Measurements from ENCODE around the gene CRYBG3. TPM values are rescaled to one million over a fixed set of nuclear protein-coding genes. Genes with fewer than 3 reads are reported as not detected.
A peak's percentile ranks its signal among the peaks of the same experiment; 100 is the strongest.

The CRYBG3 gene
- total RNA-seq, result 1 to 10 TPM; 1.6 to 1.8 TPM

DNA sequence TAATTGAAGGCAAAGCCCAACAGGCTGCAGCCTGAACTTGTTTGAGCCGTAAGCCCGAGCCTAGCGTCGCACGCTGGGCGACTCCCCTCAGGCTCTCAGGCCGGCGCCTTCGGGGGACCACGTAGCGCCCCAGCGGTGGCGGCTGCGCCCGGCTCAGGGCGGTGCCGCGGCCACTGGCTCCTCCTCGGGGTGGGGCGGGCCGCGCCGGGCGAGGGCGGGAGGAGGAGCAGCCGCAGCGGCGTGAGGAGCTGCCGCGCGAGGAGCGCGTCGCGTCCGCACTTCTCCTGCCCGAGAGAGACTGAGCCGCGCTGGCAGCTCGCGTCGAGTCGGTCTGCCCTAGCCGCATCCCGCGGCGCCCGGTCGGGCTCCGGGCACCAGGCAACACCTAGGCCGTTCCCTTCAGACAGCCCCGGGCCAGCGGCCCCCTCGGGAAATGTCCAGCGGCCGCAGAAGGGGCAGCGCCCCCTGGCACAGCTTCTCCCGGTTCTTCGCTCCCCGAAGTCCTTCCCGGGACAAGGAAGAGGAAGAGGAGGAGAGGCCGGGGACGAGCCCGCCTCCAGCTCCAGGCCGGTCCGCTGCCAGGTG lies at the start of gene CRYBG3:
TSS of gene CRYBG3 (plus strand) at position 238 of the 585 bp plus-strand sequence. CDS start at position 434, 196 bp downstream.
- POLR2A ChIA-PET, result interaction anchor here (0.6 to 1.4 kb wide), 5 partner anchors 9 to 198 kb away, joined by 3 to 5 read pairs (median 3); partner anchors contain the start of gene ARL6
- CTCF ChIA-PET, result interaction anchor here (0.9 to 4.3 kb wide), 13 partner anchors 9 to 217 kb away, joined by 3 to 48 read pairs (median 3); no protein-coding TSS in a partner anchor
- Mint-ChIP-seq H3K27ac (peak within 1 kb of the TSS; percentile 79), H3K9me3 (ENCODE audit: insufficient read depth) (no peaks in the 10 kb centered on the region), H3K4me1 (ENCODE audit: low read depth) (peaks cover 19% of the 10 kb centered on the region), H3K4me3 (peak within 1 kb of the TSS; percentile 84), H3K36me3 (ENCODE audit: low read depth) (no peaks in the 10 kb centered on the region), H3K27me3 (ENCODE audit: low read depth) (peaks cover 37% of the 10 kb centered on the region)
- DNase-seq (peak; percentile 85), ATAC-seq (peak; percentile 99)

DNA sequence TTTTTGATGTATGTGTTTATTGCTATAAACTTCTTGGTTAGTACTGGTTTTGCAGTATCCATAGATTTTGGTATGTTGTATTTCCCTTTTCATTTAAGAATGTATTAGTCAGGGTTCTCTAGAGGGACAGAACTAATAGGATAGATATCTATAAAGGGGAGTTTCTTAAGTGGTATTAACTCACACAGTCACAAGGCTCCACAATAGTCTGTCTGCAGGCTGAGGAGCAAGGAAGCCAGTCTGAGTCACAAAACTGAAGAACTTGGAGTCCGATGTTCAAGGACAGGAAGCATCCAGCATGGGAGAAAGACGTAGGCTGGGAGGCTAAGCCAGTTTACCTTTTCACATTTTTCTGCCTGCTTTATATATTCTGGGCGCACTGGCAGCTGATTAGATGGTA lies 48.9 kb upstream of the CRYBG3 start:
- no peaks in the 10 kb centered on the region for H3K27me3 Mint-ChIP-seq (ENCODE audit: low read depth)
- H3K9me3 Mint-ChIP-seq (ENCODE audit: insufficient read depth), result no peaks in the 10 kb centered on the region
- no peaks in the 10 kb centered on the region for H3K4me1 Mint-ChIP-seq (ENCODE audit: low read depth)
- no peak overlapping the region for H3K4me3 Mint-ChIP-seq
- POLR2A ChIA-PET, result no interaction called here
- CTCF ChIA-PET, result no interaction called here
- no peak for DNase-seq
- no peak overlapping the region for H3K27ac Mint-ChIP-seq
- ATAC-seq, result no peak
- H3K36me3 Mint-ChIP-seq (ENCODE audit: low read depth), result peaks cover 13% of the 10 kb centered on the region

DNA sequence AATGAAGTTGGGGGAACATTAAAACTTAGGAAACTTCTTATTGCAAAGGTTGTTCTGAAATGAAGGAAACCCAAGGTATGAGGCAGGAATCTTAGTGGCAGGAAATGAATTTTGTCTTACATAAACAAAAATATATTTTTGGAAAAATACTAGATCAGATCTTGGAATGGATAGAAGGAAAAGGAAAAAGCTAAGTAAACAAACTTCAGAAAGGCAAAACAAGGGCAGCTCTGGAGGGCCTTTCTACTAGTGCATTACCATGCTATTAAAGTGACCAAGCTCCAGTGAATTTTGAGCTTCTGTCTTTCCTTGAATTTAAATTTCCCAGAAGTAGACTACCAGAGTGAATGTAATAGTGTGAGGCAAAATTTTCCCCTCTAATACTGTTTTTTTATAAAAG lies 43.7 kb upstream of the CRYBG3 start:
- no peaks in the 10 kb centered on the region for H3K27me3 Mint-ChIP-seq (ENCODE audit: low read depth)
- DNase-seq, result no peak
- no peaks in the 10 kb centered on the region for H3K4me1 Mint-ChIP-seq (ENCODE audit: low read depth)
- H3K4me3 Mint-ChIP-seq, result no peak overlapping the region
- H3K36me3 Mint-ChIP-seq (ENCODE audit: low read depth), result peaks cover 2% of the 10 kb centered on the region
- ChIA-PET CTCF (interaction anchor here (0.7 kb wide), 1 partner anchor 10 kb away, joined by 3 read pairs; no protein-coding TSS in a partner anchor), POLR2A (no interaction called here)
- no peaks in the 10 kb centered on the region for H3K9me3 Mint-ChIP-seq (ENCODE audit: insufficient read depth)
- no peak overlapping the region for H3K27ac Mint-ChIP-seq
- no peak for ATAC-seq

DNA sequence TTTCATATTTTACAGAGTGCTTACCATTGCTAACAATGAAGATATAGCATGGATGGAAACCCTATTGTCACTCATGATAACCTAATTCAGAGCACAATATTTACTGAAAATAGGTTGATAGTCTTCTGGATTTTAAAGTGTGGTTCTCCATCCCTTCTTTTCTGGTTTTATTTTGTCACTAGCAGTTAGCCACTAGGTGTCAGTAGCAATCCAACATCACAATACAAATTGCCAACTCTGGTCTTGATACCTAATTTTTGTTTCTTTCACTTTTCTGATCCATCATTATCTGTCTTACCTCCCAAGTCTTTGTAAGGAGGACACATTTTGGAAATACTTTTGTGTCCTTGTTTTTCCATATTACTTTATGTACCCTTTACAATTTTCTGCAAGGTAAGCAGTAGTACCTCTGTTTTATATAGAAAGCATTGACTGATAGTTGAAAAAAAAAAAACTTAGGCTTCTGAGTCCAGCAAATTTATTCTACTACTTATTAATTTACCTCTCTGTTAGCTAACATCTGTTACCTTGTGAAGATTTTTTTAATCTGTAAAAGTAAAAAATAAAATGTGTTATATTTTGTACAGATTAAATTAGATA lies 28.3 kb upstream of the CRYBG3 start:
- Mint-ChIP-seq H3K9me3 (ENCODE audit: insufficient read depth) (no peaks in the 10 kb centered on the region), H3K4me1 (ENCODE audit: low read depth) (peaks cover 3% of the 10 kb centered on the region), H3K27ac (no peak overlapping the region), H3K36me3 (ENCODE audit: low read depth) (no peaks in the 10 kb centered on the region), H3K4me3 (no peak overlapping the region), H3K27me3 (ENCODE audit: low read depth) (no peaks in the 10 kb centered on the region)
- DNase-seq, result peak; percentile 38
- ChIA-PET CTCF (interaction anchor here (0.7 to 4.8 kb wide), 7 partner anchors 20 to 233 kb away, joined by 3 to 68 read pairs (median 5); partner anchors contain the start of gene CRYBG3), POLR2A (no interaction called here)
- ATAC-seq, result peak; percentile 60

DNA sequence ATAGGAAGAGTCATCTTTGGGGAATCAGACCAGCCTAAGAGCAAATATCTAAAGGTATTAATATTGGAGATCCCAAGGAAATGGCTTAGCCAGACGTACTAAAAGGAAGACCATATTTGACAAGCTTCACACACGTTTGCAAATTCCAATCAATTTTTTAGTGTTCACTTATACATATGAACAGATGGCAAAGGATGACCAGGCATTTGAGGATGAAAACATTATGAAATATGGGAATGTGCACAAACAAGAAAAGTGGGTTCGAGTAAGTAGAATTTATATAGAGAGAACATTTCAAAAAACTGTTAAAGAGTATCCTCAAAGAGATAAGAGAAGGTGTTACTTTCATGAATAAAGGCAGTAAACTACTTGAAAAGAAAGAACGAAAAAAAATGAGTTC lies 25.9 kb upstream of the CRYBG3 start:
- POLR2A ChIA-PET, result no interaction called here

DNA sequence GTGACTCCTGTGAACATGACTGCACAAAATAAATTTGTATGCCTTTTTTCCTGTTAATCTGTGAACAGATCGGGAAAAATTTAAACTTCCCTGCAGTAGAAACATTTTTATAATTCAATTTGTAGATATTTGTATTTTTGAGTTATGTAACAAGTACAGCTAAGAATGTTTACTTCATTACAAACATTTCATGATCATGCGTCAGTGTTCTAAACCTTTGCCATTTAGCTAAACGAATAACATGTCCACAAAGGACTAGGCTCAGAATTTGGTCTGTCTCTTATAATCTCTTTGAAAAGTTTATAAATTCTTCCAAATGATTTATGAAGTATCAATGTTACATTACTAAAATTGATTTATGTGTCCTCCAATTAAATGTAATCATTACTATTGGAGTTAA lies 17.3 kb upstream of the CRYBG3 start:
- Mint-ChIP-seq H3K27ac (no peak overlapping the region), H3K4me1 (ENCODE audit: low read depth) (no peaks in the 10 kb centered on the region), H3K9me3 (ENCODE audit: insufficient read depth) (no peaks in the 10 kb centered on the region), H3K4me3 (no peak overlapping the region), H3K27me3 (ENCODE audit: low read depth) (peaks cover 2% of the 10 kb centered on the region), H3K36me3 (ENCODE audit: low read depth) (no peaks in the 10 kb centered on the region)
- ATAC-seq (no peak), DNase-seq (no peak)
- ChIA-PET POLR2A (no interaction called here), CTCF (interaction anchor here (2.0 kb wide), 1 partner anchor 17 kb away, joined by 6 read pairs; the partner anchor contains the start of gene CRYBG3)

More for the DNA sequence above, 25.9 kb upstream of the CRYBG3 start:
- CTCF ChIA-PET, result interaction anchor here (1.6 to 4.8 kb wide), 3 partner anchors 176 to 231 kb away, joined by 4 to 68 read pairs (median 5); no protein-coding TSS in a partner anchor
- Mint-ChIP-seq H3K36me3 (ENCODE audit: low read depth) (no peaks in the 10 kb centered on the region), H3K4me3 (no peak overlapping the region), H3K9me3 (ENCODE audit: insufficient read depth) (no peaks in the 10 kb centered on the region), H3K27me3 (ENCODE audit: low read depth) (no peaks in the 10 kb centered on the region), H3K27ac (no peak overlapping the region), H3K4me1 (ENCODE audit: low read depth) (peaks cover 3% of the 10 kb centered on the region)
- ATAC-seq (no peak), DNase-seq (no peak)

DNA sequence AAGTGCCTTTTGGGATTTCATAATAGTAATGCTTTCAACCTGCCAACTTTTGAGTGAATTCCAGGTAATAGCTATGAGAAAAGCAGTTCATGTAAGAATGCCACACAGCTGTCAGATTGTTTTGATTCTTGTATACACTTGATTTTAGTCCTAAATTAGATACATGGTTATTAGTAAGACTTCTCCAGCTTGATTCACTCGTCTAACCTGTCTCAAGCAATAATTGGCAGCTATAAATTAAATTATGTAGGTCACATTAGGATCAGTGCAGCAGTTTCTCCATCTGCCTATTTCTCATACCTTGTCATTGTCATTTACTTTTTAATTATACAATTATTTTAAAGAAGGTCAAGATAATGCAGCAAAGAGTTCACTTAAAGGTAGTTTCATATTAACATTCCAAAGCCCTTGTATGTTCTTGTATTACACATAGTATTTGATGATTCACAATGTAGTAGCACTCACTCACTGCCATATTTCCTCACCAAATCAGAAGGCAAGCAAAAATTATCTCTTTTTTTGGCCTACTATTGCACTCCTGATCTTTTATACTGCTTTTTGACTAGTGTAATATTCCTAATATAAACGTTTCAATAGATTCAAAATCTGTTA lies 10.9 kb upstream of the CRYBG3 start:
- Mint-ChIP-seq H3K27ac (no peak overlapping the region), H3K36me3 (ENCODE audit: low read depth) (no peaks in the 10 kb centered on the region), H3K4me3 (no peak overlapping the region), H3K9me3 (ENCODE audit: insufficient read depth) (no peaks in the 10 kb centered on the region), H3K4me1 (ENCODE audit: low read depth) (peaks cover 10% of the 10 kb centered on the region), H3K27me3 (ENCODE audit: low read depth) (peaks cover 7% of the 10 kb centered on the region)
- ATAC-seq, result no peak
- ChIA-PET CTCF (no interaction called here), POLR2A (no interaction called here)
- no peak for DNase-seq

DNA sequence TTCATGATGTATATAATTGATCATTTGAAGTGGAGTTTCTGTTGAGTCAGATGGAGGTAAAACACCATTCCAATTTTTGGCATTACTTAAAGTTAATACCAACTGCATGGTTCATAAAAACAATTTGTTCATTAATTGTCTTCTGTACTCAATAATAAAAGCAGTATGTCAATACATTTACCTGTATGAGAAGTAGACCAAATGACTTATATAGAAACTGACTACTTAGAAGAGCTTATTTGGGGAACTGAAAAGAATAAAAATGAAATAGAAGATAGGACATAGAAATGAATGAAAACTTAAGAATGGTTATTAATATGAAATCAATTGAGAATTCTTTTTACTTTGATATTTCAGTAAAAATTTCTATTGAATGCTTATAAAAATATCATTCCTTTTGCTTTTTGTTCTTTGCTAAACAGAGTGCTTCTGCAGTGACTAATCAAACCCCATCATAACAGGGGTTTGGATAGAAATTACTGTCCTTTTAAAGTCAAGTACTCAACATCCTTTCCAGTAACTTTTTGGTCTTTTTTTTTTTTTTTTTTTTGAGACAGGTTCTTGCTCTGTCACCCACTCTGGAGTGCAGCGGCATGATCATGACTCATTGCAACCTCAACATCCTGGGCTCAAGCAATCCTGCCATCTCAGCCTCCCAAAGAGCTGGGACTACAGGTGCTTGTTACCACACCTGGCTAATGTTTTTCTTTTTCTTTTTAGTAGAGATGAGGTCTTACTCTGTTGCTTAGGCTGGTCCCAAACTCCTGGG lies 6.5 kb upstream of the CRYBG3 start:
- Mint-ChIP-seq H3K27me3 (ENCODE audit: low read depth) (peaks cover 10% of the 10 kb centered on the region), H3K4me3 (no peak overlapping the region), H3K36me3 (ENCODE audit: low read depth) (no peaks in the 10 kb centered on the region), H3K27ac (no peak overlapping the region), H3K9me3 (ENCODE audit: insufficient read depth) (no peaks in the 10 kb centered on the region), H3K4me1 (ENCODE audit: low read depth) (peaks cover 13% of the 10 kb centered on the region)
- ChIA-PET POLR2A (no interaction called here), CTCF (interaction anchor here (0.6 to 2.2 kb wide), 4 partner anchors 23 to 206 kb away, joined by 3 to 5 read pairs (median 4); no protein-coding TSS in a partner anchor)
- DNase-seq, result peak; percentile 56
- ATAC-seq, result peak; percentile 79

DNA sequence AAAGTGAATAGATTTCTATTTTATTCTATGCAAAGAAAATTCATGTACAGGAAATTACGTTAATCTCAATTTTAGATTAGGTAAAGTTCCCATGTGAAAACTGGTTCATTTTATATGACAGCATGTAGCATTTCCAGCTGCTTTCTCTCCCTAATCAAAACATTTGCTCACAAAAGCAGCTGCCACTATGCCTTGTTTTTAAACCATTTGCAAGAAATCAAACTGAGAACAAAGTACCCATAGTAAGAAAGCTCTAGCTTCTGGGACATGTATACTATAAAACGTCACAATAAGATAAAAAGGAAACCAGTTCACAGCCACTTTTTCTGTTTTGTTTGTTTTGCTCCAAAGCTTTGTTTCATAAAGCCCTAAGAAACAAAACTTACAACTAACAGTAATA lies 5.0 kb upstream of the CRYBG3 start:
- H3K9me3 Mint-ChIP-seq (ENCODE audit: insufficient read depth), result no peaks in the 10 kb centered on the region
- H3K27ac Mint-ChIP-seq, result no peak overlapping the region
- ChIA-PET POLR2A (interaction anchor here (0.8 kb wide), 1 partner anchor 151 kb away, joined by 4 read pairs; no protein-coding TSS in a partner anchor), CTCF (interaction anchor here (1.1 to 2.2 kb wide), 4 partner anchors 24 to 206 kb away, joined by 3 to 5 read pairs (median 4); no protein-coding TSS in a partner anchor)
- peaks cover 15% of the 10 kb centered on the region for H3K27me3 Mint-ChIP-seq (ENCODE audit: low read depth)
- H3K36me3 Mint-ChIP-seq (ENCODE audit: low read depth), result no peaks in the 10 kb centered on the region
- DNase-seq (no peak), ATAC-seq (no peak)
- H3K4me1 Mint-ChIP-seq (ENCODE audit: low read depth), result peaks cover 22% of the 10 kb centered on the region
- H3K4me3 Mint-ChIP-seq, result no peak overlapping the region

DNA sequence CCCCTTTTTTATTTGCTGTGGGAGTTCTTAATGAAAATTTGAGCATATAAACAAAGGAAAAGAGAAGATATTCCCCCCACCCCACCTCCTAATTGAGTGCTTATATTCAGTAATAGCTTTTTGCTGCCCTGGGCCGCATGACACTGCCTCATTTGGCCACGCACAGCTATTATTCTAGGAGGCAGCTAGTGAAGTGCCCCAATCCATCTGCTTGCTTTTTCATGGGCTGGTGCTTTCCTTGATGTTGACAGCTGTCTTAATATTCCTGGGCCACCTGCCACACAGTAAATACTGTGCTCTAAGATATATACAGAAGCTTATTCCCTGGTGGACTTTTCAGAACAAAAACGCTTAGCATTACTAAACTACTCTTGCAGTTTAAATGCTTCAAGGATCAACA lies 3.8 kb upstream of the CRYBG3 start:
- no peak overlapping the region for H3K4me3 Mint-ChIP-seq
- POLR2A ChIA-PET, result no interaction called here
- CTCF ChIA-PET, result interaction anchor here (0.7 to 1.5 kb wide), 2 partner anchors 93 to 121 kb away, joined by 3 read pairs; no protein-coding TSS in a partner anchor
- H3K36me3 Mint-ChIP-seq (ENCODE audit: low read depth), result no peaks in the 10 kb centered on the region
- H3K27ac Mint-ChIP-seq, result no peak overlapping the region
- DNase-seq (no peak), ATAC-seq (no peak)
- peaks cover 28% of the 10 kb centered on the region for H3K4me1 Mint-ChIP-seq (ENCODE audit: low read depth)
- peaks cover 22% of the 10 kb centered on the region for H3K27me3 Mint-ChIP-seq (ENCODE audit: low read depth)
- H3K9me3 Mint-ChIP-seq (ENCODE audit: insufficient read depth), result no peaks in the 10 kb centered on the region

DNA sequence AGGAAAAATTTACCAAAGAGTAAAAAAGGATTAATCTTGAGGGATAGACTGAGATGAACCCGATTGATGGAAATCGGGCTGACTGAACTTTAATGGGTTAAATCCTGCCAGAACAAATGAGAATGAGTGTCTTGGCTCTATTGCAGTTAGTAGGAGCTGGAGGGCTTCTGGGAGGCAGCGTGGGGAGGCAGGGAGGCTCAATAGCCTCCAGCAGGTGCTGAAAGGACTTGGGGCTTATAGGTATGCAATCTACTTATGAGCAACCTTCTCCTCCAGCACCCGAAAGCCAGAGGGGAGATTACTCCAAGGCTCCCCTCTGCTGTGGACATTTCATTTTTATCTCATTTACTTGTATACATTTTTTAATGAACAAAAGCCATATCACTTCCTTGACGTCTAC lies 1.0 kb upstream of the CRYBG3 start:
- no peaks in the 10 kb centered on the region for H3K36me3 Mint-ChIP-seq (ENCODE audit: low read depth)
- H3K9me3 Mint-ChIP-seq (ENCODE audit: insufficient read depth), result no peaks in the 10 kb centered on the region
- H3K27me3 Mint-ChIP-seq (ENCODE audit: low read depth), result peaks cover 40% of the 10 kb centered on the region
- no peak overlapping the region for H3K27ac Mint-ChIP-seq
- ATAC-seq, result no peak
- H3K4me1 Mint-ChIP-seq (ENCODE audit: low read depth), result peaks cover 23% of the 10 kb centered on the region
- ChIA-PET POLR2A (interaction anchor here (1.0 to 1.4 kb wide), 2 partner anchors 56 to 93 kb away, joined by 5 read pairs; partner anchors contain the start of gene ARL6), CTCF (interaction anchor here (0.7 to 4.3 kb wide), 12 partner anchors 8 to 218 kb away, joined by 3 to 48 read pairs (median 4); no protein-coding TSS in a partner anchor)
- no peak for DNase-seq
- H3K4me3 Mint-ChIP-seq, result peak overlapping the region; percentile 84

All from activated CD8-positive, alpha-beta T cell treated with anti-CD3 and anti-CD28 coated beads, Interleukin-2, amount 10 ng/mL, durations not matched to agents 7 days and 5 days (primary cell).